T-cell (primary cell): ENCODE results near the gene LYSMD2. TPM values are rescaled to one million over a fixed set of nuclear protein-coding genes. Genes with fewer than 3 reads are reported as not detected.
A peak's percentile ranks its signal among the peaks of the same experiment; 100 is the strongest.

ENCODE experiments used
- ATAC-seq, 4 experiments: fragments of 200-7000 bp in 3 of 4; fragments of 150-1000 bp in 1 of 4; cut with Tn5 transposase; replicated peaks in 1 of 4; 1 replicate in 3 of 4; 2 replicates in 1 of 4; pipeline ENCODE4 v1.10.0; 2021; ENCODE audit warnings: moderate library complexity in 3 of 4, mild to moderate bottlenecking in 2 of 4, moderate number of reproducible peaks in 1 of 4
- CTCF ChIA-PET, 2 donors: fragments of 300-600 bp; sonication (Branson Sonifier 250); formaldehyde crosslinking; loops; one replicate each; lab custom pipeline; 2022; ENCODE audit warnings: antibody characterized with exemption in 2 of 2; lab: Charles Lee
- POLR2A ChIA-PET, 2 donors: fragments of 300-600 bp; sonication (Branson Sonifier 250); formaldehyde crosslinking; loops; one replicate each; lab custom pipeline; 2022; ENCODE audit warnings: antibody characterized with exemption in 2 of 2; lab: Charles Lee
- DNase-seq, 35 experiments: peaks; one replicate each; pipeline versions ENCODE4 v3.0.0 to v3.0.0-alpha.2; 2013 to 2023
- H3K27ac ChIP-seq: one replicate; pipeline ENCODE4 v1.5.1; 2013; ENCODE audit warnings: low read length
- H3K27me3 ChIP-seq, 2 experiments: replicated peaks in 1 of 2; 1 replicate in 1 of 2; 2 replicates in 1 of 2; pipeline versions ENCODE4 v1.6.1 to v1.7.0; 2013; ENCODE audit warnings: low read length in 1 of 2, mixed read lengths in 1 of 2; ENCODE audit not compliant: control insufficient read depth in 2 of 2, insufficient read depth in 2 of 2; ENCODE audit errors: extremely low read depth in 1 of 2
- H3K36me3 ChIP-seq, 2 donors: 1 replicate in 1 of 2; 2 replicates in 1 of 2; pipeline versions ENCODE4 v1.6.1 to v1.7.0; 2013; ENCODE audit warnings: low read length in 1 of 2; ENCODE audit not compliant: control insufficient read depth in 2 of 2, insufficient read depth in 1 of 2; ENCODE audit errors: extremely low read depth in 1 of 2
- H3K4me1 ChIP-seq, 2 experiments: 1 replicate in 1 of 2; 2 replicates in 1 of 2; pipeline versions ENCODE4 v1.6.1 to v1.7.0; 2013; ENCODE audit warnings: low read length in 2 of 2, mixed read lengths in 1 of 2; ENCODE audit not compliant: insufficient read depth in 2 of 2, control insufficient read depth in 1 of 2; ENCODE audit errors: extremely low read depth in 1 of 2
- H3K4me3 ChIP-seq, 2 donors: 1 replicate in 1 of 2; 2 replicates in 1 of 2; pipeline versions ENCODE4 v1.5.1 to v1.7.0; 2013; ENCODE audit warnings: mild to moderate bottlenecking in 2 of 2, low read length in 1 of 2, moderate library complexity in 1 of 2; ENCODE audit not compliant: control insufficient read depth in 1 of 2; ENCODE audit errors: extremely low read depth in 1 of 2
- H3K9me3 ChIP-seq: 2 replicates; pipeline ENCODE4 v1.7.0; 2013
- H3K27ac Mint-ChIP-seq, 2 donors: one replicate each; pipeline ENCODE4 v1.8.0; 2020 to 2021; ENCODE audit warnings: mild to moderate bottlenecking in 2 of 2, mixed read lengths in 2 of 2
- H3K27me3 Mint-ChIP-seq, 2 donors: one replicate each; pipeline ENCODE4 v1.8.0; 2021 to 2022; ENCODE audit warnings: mixed read lengths in 2 of 2
- H3K36me3 Mint-ChIP-seq: one replicate; pipeline ENCODE4 v1.8.0; 2021; ENCODE audit warnings: mixed read lengths
- H3K4me1 Mint-ChIP-seq, 3 donors: one replicate each; pipeline ENCODE4 v1.8.0; 2020 to 2022; ENCODE audit warnings: mixed read lengths in 3 of 3, mild to moderate bottlenecking in 1 of 3
- H3K4me3 Mint-ChIP-seq, 3 donors: one replicate each; pipeline ENCODE4 v1.8.0; 2020 to 2022; ENCODE audit warnings: mild to moderate bottlenecking in 3 of 3, mixed read lengths in 3 of 3, moderate library complexity in 3 of 3
- H3K9me3 Mint-ChIP-seq, 3 donors: one replicate each; pipeline ENCODE4 v1.8.0; 2020 to 2022; ENCODE audit warnings: mixed read lengths in 3 of 3
- WGBS: methylation state at CpG from one replicate; pipeline ENCODE4 v1.1.5; 2013; ENCODE audit warnings: missing lambda C conversion rate; ENCODE audit not compliant: insufficient coverage; 5-methylcytosine and 5-hydroxymethylcytosine counted together
- total RNA-seq, 35 experiments: library from RNA in 6 of 35; stranded (reverse) in 6 of 35; fragments of 120-200 nt in 1 of 35; gene quantifications; one replicate each; pipeline versions ENCODE4 v1.2.1 to v1.2.4 and lab custom pipeline; 2013 to 2026

The LYSMD2 gene
- total RNA-seq, 5 donors from 2014 or later (not counting 1 experiment from before 2014, with no cell fraction given) = 16.6 to 36.2 (median 26.2) TPM

- 80% methylated on average over 2 of the region's 9 CpGs for WGBS
- ATAC-seq = peak; percentile 58 to 92 (median 78)
- peaks cover 0 to 13% of the 10 kb centered on the region in 2 donors for H3K36me3 ChIP-seq
- CTCF ChIA-PET = interaction anchor here (0.5 to 1.3 kb wide), 8 partner anchors 8 to 118 kb away, joined by 3 to 10 read pairs (median 3); partner anchors contain the start of gene LYSMD2 (in 1 of the 2)
- Mint-ChIP-seq H3K27me3 (no peaks in the 10 kb centered on the region), H3K4me3 (peak overlapping the region in 1 of 3 donors; percentile 65), H3K9me3 (peaks cover 0 to 4% (median 0%) of the 10 kb centered on the region in 3 donors), H3K36me3 (peaks cover 38% of the 10 kb centered on the region), H3K27ac (peak overlapping the region; percentile 50 to 84), H3K4me1 (peaks cover 12 to 13% (median 12%) of the 10 kb centered on the region in 3 donors)
- H3K27me3 ChIP-seq = no peaks in the 10 kb centered on the region
- peak in 20 of 35 experiments; percentile 1 to 54 (median 24) for DNase-seq
- no peaks in the 10 kb centered on the region for H3K9me3 ChIP-seq
- H3K4me3 ChIP-seq = no peak overlapping the region
- H3K4me1 ChIP-seq = peaks cover 7 to 8% of the 10 kb centered on the region in 2 experiments
- POLR2A ChIA-PET = no interaction called here
- H3K27ac ChIP-seq = peak overlapping the region; percentile 32
Observed at GRCh38 chr15:51768018-51768417, 30.6 kb upstream of the LYSMD2 start.

GRCh38 chr15:51766341-51766740 is 28.9 kb upstream of the LYSMD2 start:
- no peak for ATAC-seq
- H3K27ac Mint-ChIP-seq = no peak overlapping the region

GRCh38 chr15:51765751-51766150 is 28.3 kb upstream of the LYSMD2 start:
- peaks cover 7 to 8% of the 10 kb centered on the region in 2 experiments for H3K4me1 ChIP-seq
- H3K27ac ChIP-seq = no peak overlapping the region
- DNase-seq (no peak), ATAC-seq (no peak)
- no peaks in the 10 kb centered on the region for H3K27me3 ChIP-seq
- ChIA-PET POLR2A (no interaction called here), CTCF (interaction anchor here (0.6 to 1.1 kb wide), 2 partner anchors 11 to 18 kb away, joined by 3 read pairs; no protein-coding TSS in a partner anchor)
- Mint-ChIP-seq H3K4me3 (no peak overlapping the region), H3K9me3 (peaks cover 0 to 4% (median 0%) of the 10 kb centered on the region in 3 donors), H3K27me3 (no peaks in the 10 kb centered on the region), H3K4me1 (peaks cover 12 to 13% (median 12%) of the 10 kb centered on the region in 3 donors), H3K36me3 (peaks cover 26% of the 10 kb centered on the region), H3K27ac (no peak overlapping the region)
- H3K36me3 ChIP-seq = peaks cover 0 to 7% of the 10 kb centered on the region in 2 donors
- H3K4me3 ChIP-seq = no peak overlapping the region
- WGBS = no CpG with 5 or more reads among the region's 7 CpGs
- H3K9me3 ChIP-seq = no peaks in the 10 kb centered on the region

More at GRCh38 chr15:51766341-51766740, 28.9 kb upstream of the LYSMD2 start:
- H3K36me3 Mint-ChIP-seq = peaks cover 30% of the 10 kb centered on the region
- ChIA-PET CTCF (interaction anchor here (0.5 to 1.1 kb wide), 3 partner anchors 11 to 116 kb away, joined by 3 read pairs; no protein-coding TSS in a partner anchor), POLR2A (no interaction called here)
- no peaks in the 10 kb centered on the region for H3K27me3 ChIP-seq
- WGBS = no CpG with 5 or more reads among the region's 1 CpG
- no peak overlapping the region for H3K4me3 Mint-ChIP-seq
- H3K9me3 Mint-ChIP-seq = peaks cover 0 to 4% (median 0%) of the 10 kb centered on the region in 3 donors
- no peak overlapping the region for H3K27ac ChIP-seq
- peaks cover 7 to 8% of the 10 kb centered on the region in 2 experiments for H3K4me1 ChIP-seq
- H3K9me3 ChIP-seq = no peaks in the 10 kb centered on the region
- peaks cover 0 to 7% of the 10 kb centered on the region in 2 donors for H3K36me3 ChIP-seq
- H3K4me3 ChIP-seq = no peak overlapping the region
- H3K4me1 Mint-ChIP-seq = peaks cover 12 to 13% (median 12%) of the 10 kb centered on the region in 3 donors
- no peak for DNase-seq
- no peaks in the 10 kb centered on the region for H3K27me3 Mint-ChIP-seq

GRCh38 chr15:51760805-51761204 is 23.4 kb upstream of the LYSMD2 start:
- no peaks in the 10 kb centered on the region for H3K9me3 ChIP-seq
- H3K4me3 ChIP-seq = no peak overlapping the region
- CTCF ChIA-PET = interaction anchor here in 1 of 2 donors (0.6 to 0.8 kb wide), 2 partner anchors 16 to 110 kb away, joined by 3 to 4 read pairs; no protein-coding TSS in a partner anchor
- H3K27ac ChIP-seq = no peak overlapping the region
- 72% methylated on average over 3 of the region's 3 CpGs for WGBS
- Mint-ChIP-seq H3K27ac (no peak overlapping the region), H3K4me1 (peaks cover 0 to 2% (median 0%) of the 10 kb centered on the region in 3 donors), H3K4me3 (no peak overlapping the region), H3K27me3 (no peaks in the 10 kb centered on the region), H3K9me3 (no peaks in the 10 kb centered on the region), H3K36me3 (peaks cover under 1% of the 10 kb centered on the region)
- ATAC-seq = no peak
- H3K4me1 ChIP-seq = no peaks in the 10 kb centered on the region
- POLR2A ChIA-PET = interaction anchor here in 1 of 2 donors (0.6 kb wide), 1 partner anchor 14 kb away, joined by 4 read pairs; no protein-coding TSS in a partner anchor
- DNase-seq = no peak
- H3K27me3 ChIP-seq = no peaks in the 10 kb centered on the region
- no peaks in the 10 kb centered on the region for H3K36me3 ChIP-seq

GRCh38 chr15:51759557-51760070 is 22.2 kb upstream of the LYSMD2 start:
- ChIA-PET CTCF (no interaction called here), POLR2A (no interaction called here)
- H3K4me3 Mint-ChIP-seq = no peak overlapping the region
- H3K27me3 ChIP-seq = no peaks in the 10 kb centered on the region
- H3K36me3 ChIP-seq = no peaks in the 10 kb centered on the region
- DNase-seq (peak in 1 of 35 experiments; percentile 24), ATAC-seq (no peak)
- whole genome bisulfite sequencing = no CpG with 5 or more reads among the region's 3 CpGs
- no peak overlapping the region for H3K27ac Mint-ChIP-seq
- H3K4me3 ChIP-seq = no peak overlapping the region
- H3K9me3 Mint-ChIP-seq = no peaks in the 10 kb centered on the region
- no peaks in the 10 kb centered on the region for H3K9me3 ChIP-seq
- no peak overlapping the region for H3K27ac ChIP-seq
- peaks cover 7 to 14% (median 8%) of the 10 kb centered on the region in 3 donors for H3K4me1 Mint-ChIP-seq
- no peaks in the 10 kb centered on the region for H3K27me3 Mint-ChIP-seq
- peaks cover 10% of the 10 kb centered on the region for H3K36me3 Mint-ChIP-seq
- no peaks in the 10 kb centered on the region for H3K4me1 ChIP-seq

GRCh38 chr15:51758645-51759044 is 21.2 kb upstream of the LYSMD2 start:
- Histone ChIP-seq H3K27me3 (no peaks in the 10 kb centered on the region), H3K4me1 (peaks cover 0 to 5% of the 10 kb centered on the region in 2 experiments), H3K4me3 (no peak overlapping the region), H3K27ac (no peak overlapping the region), H3K9me3 (no peaks in the 10 kb centered on the region), H3K36me3 (no peaks in the 10 kb centered on the region)
- ATAC-seq = no peak
- no peak overlapping the region for H3K27ac Mint-ChIP-seq
- POLR2A ChIA-PET = interaction anchor here in 1 of 2 donors (0.9 kb wide), 1 partner anchor 98 kb away, joined by 3 read pairs; no protein-coding TSS in a partner anchor
- H3K36me3 Mint-ChIP-seq = peaks cover 10% of the 10 kb centered on the region
- WGBS = 63% methylated on average over 1 of the region's 1 CpG
- H3K4me3 Mint-ChIP-seq = no peak overlapping the region
- DNase-seq = no peak
- peaks cover 15 to 24% (median 18%) of the 10 kb centered on the region in 3 donors for H3K4me1 Mint-ChIP-seq
- H3K9me3 Mint-ChIP-seq = no peaks in the 10 kb centered on the region
- CTCF ChIA-PET = no interaction called here
- no peaks in the 10 kb centered on the region for H3K27me3 Mint-ChIP-seq
